ENCODE results near the gene FGF18. TPM values are rescaled to one million over a fixed set of nuclear protein-coding genes. Genes with fewer than 3 reads are reported as not detected.

Gene FGF18
- polyA plus RNA-seq, 12 donors = 8.3 to 23.9 (median 14.8) TPM; not detected in 1

GRCh38 chr5:171463862-171464229, 44.4 kb downstream of the FGF18 start:
- DNase-seq = no peak

- no peak for DNase-seq
Measured at GRCh38 chr5:171464829-171465228, 45.4 kb downstream of the FGF18 start.

- DNase-seq = no peak
Measured at GRCh38 chr5:171467107-171467506, 47.7 kb downstream of the FGF18 start.

GRCh38 chr5:171469326-171469725, 49.9 kb downstream of the FGF18 start:
- no peak for DNase-seq

- DNase-seq = no peak
Measured at GRCh38 chr5:171470420-171470819, 51.0 kb downstream of the FGF18 start.

- DNase-seq = no peak
Measured at GRCh38 chr5:171474230-171474813, 54.9 kb downstream of the FGF18 start.

- DNase-seq = no peak
Measured at GRCh38 chr5:171475596-171475995, 56.1 kb downstream of the FGF18 start.

- no peak for DNase-seq
Measured at GRCh38 chr5:171476701-171477100, 57.3 kb downstream of the FGF18 start.

- DNase-seq = no peak
Measured at GRCh38 chr5:171477101-171477500, 57.7 kb downstream of the FGF18 start.

- no peak for DNase-seq
Measured at GRCh38 chr5:171477666-171478065, 58.2 kb downstream of the FGF18 start.

GRCh38 chr5:171478946-171479775, 59.7 kb downstream of the FGF18 start:
- no peak for DNase-seq

GRCh38 chr5:171479776-171480125, 60.3 kb downstream of the FGF18 start:
- DNase-seq = no peak

- DNase-seq = no peak
Measured at GRCh38 chr5:171480239-171480638, 60.8 kb downstream of the FGF18 start.

- DNase-seq = peak; percentile 70
Measured at GRCh38 chr5:171481571-171482433, 62.4 kb downstream of the FGF18 start.

- DNase-seq = peak; percentile 38
Measured at GRCh38 chr5:171482434-171482730, 62.9 kb downstream of the FGF18 start.

GRCh38 chr5:171483551-171484135, 64.2 kb downstream of the FGF18 start:
- peak; percentile 93 for DNase-seq

- DNase-seq = peak; percentile 61
Measured at GRCh38 chr5:171484460-171484899, 65.0 kb downstream of the FGF18 start.

- no peak for DNase-seq
Measured at GRCh38 chr5:171485668-171486067, 66.2 kb downstream of the FGF18 start.

GRCh38 chr5:171486613-171487012, 67.2 kb downstream of the FGF18 start:
- DNase-seq = no peak

- no peak for DNase-seq
Measured at GRCh38 chr5:171488876-171489275, 69.4 kb downstream of the FGF18 start.

GRCh38 chr5:171492781-171493180, 73.3 kb downstream of the FGF18 start:
- no peak for DNase-seq

GRCh38 chr5:171493646-171494393, 74.4 kb downstream of the FGF18 start:
- DNase-seq = no peak
